Globus pallidus (tissue), 1 donor: ENCODE data around the gene OR10J1.
A peak's percentile ranks its signal among the peaks of the same experiment; 100 is the strongest.
"Not testable (repeated sequence)": the region's sequence is repeated elsewhere in the genome, so short reads cannot be mapped to it uniquely, and the experiment has no call there.

Experiments
- DNase-seq: peaks from one replicate; pipeline ENCODE4 v3.0.0-alpha.2; 2015; ENCODE audit warnings: low spot score

The OR10J1 gene

GRCh38 chr1:159439422-159439821 lies at the start of gene OR10J1:
Gene OR10J1, plus strand, starts transcription at chr1:159439722. Its CDS starts 70 bp downstream, at chr1:159439792.
- DNase-seq: no peak

GRCh38 chr1:159406821-159407220 lies 32.7 kb upstream of the OR10J1 start:
- no peak for DNase-seq

GRCh38 chr1:159408862-159409400 lies 30.6 kb upstream of the OR10J1 start:
- DNase-seq: no peak

GRCh38 chr1:159421821-159422220 lies 17.7 kb upstream of the OR10J1 start:
- DNase-seq: no peak

GRCh38 chr1:159428536-159428935 lies 11.0 kb upstream of the OR10J1 start:
- DNase-seq: no peak

- DNase-seq: no peak
Observed at GRCh38 chr1:159429074-159429861, 10.3 kb upstream of the OR10J1 start.

- peak; percentile 39 for DNase-seq
Observed at GRCh38 chr1:159430985-159431384, 8.5 kb upstream of the OR10J1 start.

GRCh38 chr1:159431904-159432303 lies 7.6 kb upstream of the OR10J1 start, which contains the start of gene OR10J4:
Gene OR10J4, plus strand, starts transcription at chr1:159432204.
- no peak for DNase-seq

GRCh38 chr1:159436469-159436868 lies 3.1 kb upstream of the OR10J1 start:
- DNase-seq: peak; percentile 45

- peak; percentile 43 for DNase-seq
Observed at GRCh38 chr1:159441360-159441759, 1.8 kb downstream of the OR10J1 start.

GRCh38 chr1:159442428-159442827 lies 2.9 kb downstream of the OR10J1 start:
- no peak for DNase-seq

- no peak for DNase-seq
Observed at GRCh38 chr1:159443066-159443750, 3.7 kb downstream of the OR10J1 start.

GRCh38 chr1:159444511-159444910 lies 5.0 kb downstream of the OR10J1 start:
- DNase-seq: no peak

- DNase-seq: no peak
Observed at GRCh38 chr1:159448181-159448580, 8.7 kb downstream of the OR10J1 start.

- not testable (repeated sequence) for DNase-seq
Observed at GRCh38 chr1:159449605-159450004, 10.1 kb downstream of the OR10J1 start.

- DNase-seq: no peak
Observed at GRCh38 chr1:159459551-159459950, 20.0 kb downstream of the OR10J1 start.

- DNase-seq: no peak
Observed at GRCh38 chr1:159465191-159465603, 25.7 kb downstream of the OR10J1 start.

GRCh38 chr1:159468321-159468720 lies 28.8 kb downstream of the OR10J1 start:
- DNase-seq: no peak

- DNase-seq: no peak
Observed at GRCh38 chr1:159469921-159470533, 30.5 kb downstream of the OR10J1 start.

GRCh38 chr1:159473335-159473734 lies 33.8 kb downstream of the OR10J1 start:
- no peak for DNase-seq

GRCh38 chr1:159474926-159475325 lies 35.4 kb downstream of the OR10J1 start:
- DNase-seq: no peak

GRCh38 chr1:159483501-159483900 lies 44.0 kb downstream of the OR10J1 start:
- DNase-seq: no peak
